ENCODE measurements around the gene MCF2L2. TPM values are rescaled to one million over a fixed set of nuclear protein-coding genes. Genes with fewer than 3 reads are reported as not detected.
A peak's percentile ranks its signal among the peaks of the same experiment; 100 is the strongest.

MCF2L2 gene
- total and polyA plus RNA-seq, 7 donors = 0.17 to 2.7 (median 0.57) TPM

- WGBS, 3 donors = 91 to 93% (median 92%) methylated on average over 5 of the region's 5 CpGs
- H3K9me3 ChIP-seq = no peaks in the 10 kb centered on the region
- peaks cover 0 to 4% of the 10 kb centered on the region in 2 donors for H3K36me3 ChIP-seq (ENCODE audit: insufficient read depth in 1 of 2, low read depth in 1 of 2)
- peaks cover 9% of the 10 kb centered on the region for H3K4me1 ChIP-seq
- no peak for TF ChIP-seq CTCF (IDR thresholded peaks at IDR 0.05)
- ATAC-seq (no peak), DNase-seq (no peak)
- H3K4me3 ChIP-seq = peak overlapping the region; percentile 89
- no peaks in the 10 kb centered on the region for H3K27me3 ChIP-seq (ENCODE audit: insufficient read depth in 3 of 3, low read length in 2 of 3)
- intact Hi-C loops (cut with DNase I) = loop anchor here (2.0 to 5.0 kb wide), 5 partner anchors 55 to 131 kb away; no protein-coding TSS in a partner anchor
- no peak overlapping the region for H3K27ac ChIP-seq
Observed at GRCh38 chr3:183252118-183252782, 176.2 kb downstream of the MCF2L2 start.

- Histone ChIP-seq H3K27ac (no peak overlapping the region), H3K27me3 (ENCODE audit: insufficient read depth in 3 of 3, low read length in 2 of 3) (no peaks in the 10 kb centered on the region), H3K9me3 (no peaks in the 10 kb centered on the region), H3K4me3 (no peak overlapping the region), H3K4me1 (no peaks in the 10 kb centered on the region), H3K36me3 (ENCODE audit: insufficient read depth in 1 of 2, low read depth in 1 of 2) (no peaks in the 10 kb centered on the region)
- 84 to 90% (median 86%) methylated on average over 6 of the region's 6 CpGs for WGBS, 3 donors
- ATAC-seq = no peak
- intact Hi-C loops (cut with DNase I) = no loop called here
- no peak for DNase-seq
- no peak for TF ChIP-seq CTCF (IDR thresholded peaks at IDR 0.05)
Observed at GRCh38 chr3:183249006-183249718, 179.3 kb downstream of the MCF2L2 start.

- H3K27ac ChIP-seq = no peak overlapping the region
- no peak overlapping the region for H3K4me3 ChIP-seq
- intact Hi-C loops (cut with DNase I) = no loop called here
- no peaks in the 10 kb centered on the region for H3K36me3 ChIP-seq (ENCODE audit: insufficient read depth in 1 of 2, low read depth in 1 of 2)
- TF ChIP-seq CTCF (IDR thresholded peaks at IDR 0.05) = no peak
- DNase-seq (no peak), ATAC-seq (no peak)
- H3K27me3 ChIP-seq (ENCODE audit: insufficient read depth in 3 of 3, low read length in 2 of 3) = no peaks in the 10 kb centered on the region
- H3K9me3 ChIP-seq = peaks cover 4% of the 10 kb centered on the region
- 82 to 84% (median 83%) methylated on average over 6 of the region's 6 CpGs for WGBS, 3 donors
- H3K4me1 ChIP-seq = no peaks in the 10 kb centered on the region
Observed at GRCh38 chr3:183247011-183247589, 181.3 kb downstream of the MCF2L2 start.

- Histone ChIP-seq H3K36me3 (ENCODE audit: insufficient read depth in 1 of 2, low read depth in 1 of 2) (no peaks in the 10 kb centered on the region), H3K4me1 (no peaks in the 10 kb centered on the region), H3K4me3 (no peak overlapping the region), H3K9me3 (peaks cover 4% of the 10 kb centered on the region), H3K27ac (no peak overlapping the region), H3K27me3 (ENCODE audit: insufficient read depth in 3 of 3, low read length in 2 of 3) (no peaks in the 10 kb centered on the region)
- intact Hi-C loops (cut with DNase I) = no loop called here
- ATAC-seq = no peak
- no peak for TF ChIP-seq CTCF (IDR thresholded peaks at IDR 0.05)
- DNase-seq = no peak
Observed at GRCh38 chr3:183244981-183245476, 183.4 kb downstream of the MCF2L2 start.
